ENCODE data around the gene HAUS7. TPM values are rescaled to one million over a fixed set of nuclear protein-coding genes. Genes with fewer than 3 reads are reported as not detected.

Gene HAUS7
- total RNA-seq, 4 donors from 2014 or later = 5.1 to 34.4 (median 27.1) TPM

DNA sequence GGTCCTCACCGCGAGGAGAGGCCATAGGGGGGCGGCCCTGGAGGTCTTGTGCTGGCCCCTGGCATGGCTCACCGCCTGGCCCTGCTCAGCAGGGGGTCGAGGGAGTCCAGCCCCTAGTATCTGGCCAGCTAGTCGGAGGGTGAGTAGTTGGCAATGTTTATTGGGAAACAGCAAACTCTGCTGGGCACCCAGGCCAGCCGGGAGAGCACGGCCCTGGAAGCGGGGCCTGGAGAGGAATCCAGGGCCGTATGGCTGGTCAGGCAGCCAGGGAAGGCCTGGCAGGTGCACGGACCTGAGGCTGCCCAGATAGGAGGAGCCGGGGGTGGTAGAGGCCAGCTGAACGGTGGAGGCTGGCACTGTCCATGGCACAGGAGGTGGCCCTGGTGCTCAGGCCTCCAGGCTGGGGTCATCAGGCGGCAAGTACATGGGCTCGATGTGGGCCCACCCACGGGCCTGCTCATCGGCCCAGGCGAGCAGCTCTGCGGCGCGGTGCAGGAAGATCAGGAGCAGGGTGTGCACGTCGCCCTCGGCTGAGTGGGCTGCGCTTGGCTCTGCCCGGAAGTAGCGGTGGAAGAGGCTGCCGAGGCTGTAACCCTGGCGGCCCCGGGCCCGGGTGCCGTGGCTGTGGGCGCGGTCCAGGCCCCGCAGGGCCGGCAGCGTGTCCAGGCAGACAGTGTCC is 25.9 kb downstream of the HAUS7 start:
- no peak for TF ChIP-seq POLR2A (IDR thresholded peaks at IDR 0.05)
- TF ChIP-seq, protein P1, sequence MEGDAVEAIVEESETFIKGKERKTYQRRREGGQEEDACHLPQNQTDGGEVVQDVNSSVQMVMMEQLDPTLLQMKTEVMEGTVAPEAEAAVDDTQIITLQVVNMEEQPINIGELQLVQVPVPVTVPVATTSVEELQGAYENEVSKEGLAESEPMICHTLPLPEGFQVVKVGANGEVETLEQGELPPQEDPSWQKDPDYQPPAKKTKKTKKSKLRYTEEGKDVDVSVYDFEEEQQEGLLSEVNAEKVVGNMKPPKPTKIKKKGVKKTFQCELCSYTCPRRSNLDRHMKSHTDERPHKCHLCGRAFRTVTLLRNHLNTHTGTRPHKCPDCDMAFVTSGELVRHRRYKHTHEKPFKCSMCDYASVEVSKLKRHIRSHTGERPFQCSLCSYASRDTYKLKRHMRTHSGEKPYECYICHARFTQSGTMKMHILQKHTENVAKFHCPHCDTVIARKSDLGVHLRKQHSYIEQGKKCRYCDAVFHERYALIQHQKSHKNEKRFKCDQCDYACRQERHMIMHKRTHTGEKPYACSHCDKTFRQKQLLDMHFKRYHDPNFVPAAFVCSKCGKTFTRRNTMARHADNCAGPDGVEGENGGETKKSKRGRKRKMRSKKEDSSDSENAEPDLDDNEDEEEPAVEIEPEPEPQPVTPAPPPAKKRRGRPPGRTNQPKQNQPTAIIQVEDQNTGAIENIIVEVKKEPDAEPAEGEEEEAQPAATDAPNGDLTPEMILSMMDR (IDR thresholded peaks at IDR 0.05) = no peak
- Histone ChIP-seq H3K4me1 (no peaks in the 10 kb centered on the region), H3K27me3 (peaks cover 0 to 3% of the 10 kb centered on the region in 2 donors), H3K27ac (no peak overlapping the region), H3K9me3 (no peaks in the 10 kb centered on the region), H3K36me3 (no peaks in the 10 kb centered on the region), H3K4me3 (no peak overlapping the region)
- no peak for DNase-seq
- intact Hi-C loops (cut with DNase I; ENCODE audit: low total_unique reads) = no loop called here

DNA sequence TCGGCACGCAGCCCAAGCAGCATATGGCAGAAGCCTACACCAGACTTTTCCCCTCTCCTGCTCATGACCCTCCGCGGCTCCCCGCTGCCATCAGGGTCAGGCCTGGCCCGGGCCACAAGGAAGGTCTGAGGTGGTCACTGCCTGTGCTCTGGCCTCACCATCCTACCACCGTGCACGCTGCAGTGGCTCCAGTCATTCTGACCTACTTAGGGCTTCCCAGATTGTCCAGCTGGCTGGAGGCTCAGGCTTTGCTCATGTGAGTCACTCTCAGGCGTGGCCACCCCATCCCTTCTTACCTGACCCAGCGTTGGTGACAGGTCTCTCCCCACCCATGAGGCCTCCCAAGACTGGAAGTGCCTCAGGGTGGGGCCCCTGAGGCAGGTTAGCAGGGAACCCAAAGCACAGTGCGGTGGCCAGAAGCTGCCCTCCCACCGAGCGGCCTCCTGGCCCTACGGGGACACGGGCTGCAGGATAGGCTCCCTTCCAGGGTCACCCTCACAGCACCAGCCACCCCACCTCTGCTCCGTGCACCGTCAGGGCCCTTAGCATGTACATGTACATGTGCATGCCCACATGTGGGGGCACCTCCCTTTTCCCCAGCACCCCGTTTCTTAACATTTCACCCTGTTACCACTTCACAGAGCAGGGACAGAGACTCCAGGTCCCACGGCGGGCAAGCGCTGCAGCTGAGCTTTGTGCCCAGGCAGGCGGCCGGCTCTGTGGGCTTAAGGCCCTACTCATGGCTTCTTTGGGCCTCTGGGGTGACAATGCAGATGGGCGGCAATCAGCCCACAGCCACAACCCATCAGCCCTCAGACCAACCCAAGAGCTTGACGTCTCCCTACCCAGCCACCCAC is 26.7 kb downstream of the HAUS7 start:
- Histone ChIP-seq H3K9me3 (no peaks in the 10 kb centered on the region), H3K4me3 (no peak overlapping the region), H3K4me1 (no peaks in the 10 kb centered on the region), H3K36me3 (no peaks in the 10 kb centered on the region), H3K27ac (no peak overlapping the region), H3K27me3 (peaks cover 0 to 3% of the 10 kb centered on the region in 2 donors)
- no peak for DNase-seq
- intact Hi-C loops (cut with DNase I; ENCODE audit: low total_unique reads) = no loop called here
- TF ChIP-seq POLR2A (IDR thresholded peaks at IDR 0.05) = no peak
- TF ChIP-seq, protein P1 (IDR thresholded peaks at IDR 0.05) = no peak

DNA sequence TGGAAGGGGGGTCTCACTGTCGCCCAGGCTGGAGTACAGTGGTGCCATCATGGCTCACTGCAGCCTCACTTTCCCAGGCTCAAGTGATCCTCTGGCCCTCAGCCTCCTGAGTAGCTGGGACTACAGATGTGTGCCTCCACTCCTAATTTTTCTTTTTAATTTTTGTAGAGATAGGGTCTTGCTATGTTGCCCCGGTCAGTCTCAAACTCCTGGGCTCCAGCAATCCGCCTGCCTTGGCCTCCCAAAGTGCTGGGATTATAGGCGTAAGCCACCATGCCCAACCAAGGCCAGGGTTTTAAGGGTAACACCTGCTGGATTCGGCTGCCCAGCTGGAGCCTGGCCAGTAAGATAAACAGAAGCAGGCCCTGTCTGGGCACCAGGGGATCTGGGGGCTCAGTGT is 27.9 kb downstream of the HAUS7 start:
- Histone ChIP-seq H3K27me3 (peaks cover 0 to 3% of the 10 kb centered on the region in 2 donors), H3K36me3 (no peaks in the 10 kb centered on the region), H3K27ac (no peak overlapping the region), H3K9me3 (no peaks in the 10 kb centered on the region), H3K4me1 (no peaks in the 10 kb centered on the region), H3K4me3 (no peak overlapping the region)
- DNase-seq = no peak
- intact Hi-C loops (cut with DNase I; ENCODE audit: low total_unique reads) = no loop called here
- TF ChIP-seq POLR2A (IDR thresholded peaks at IDR 0.05) = no peak
- TF ChIP-seq, protein P1 (IDR thresholded peaks at IDR 0.05) = no peak

DNA sequence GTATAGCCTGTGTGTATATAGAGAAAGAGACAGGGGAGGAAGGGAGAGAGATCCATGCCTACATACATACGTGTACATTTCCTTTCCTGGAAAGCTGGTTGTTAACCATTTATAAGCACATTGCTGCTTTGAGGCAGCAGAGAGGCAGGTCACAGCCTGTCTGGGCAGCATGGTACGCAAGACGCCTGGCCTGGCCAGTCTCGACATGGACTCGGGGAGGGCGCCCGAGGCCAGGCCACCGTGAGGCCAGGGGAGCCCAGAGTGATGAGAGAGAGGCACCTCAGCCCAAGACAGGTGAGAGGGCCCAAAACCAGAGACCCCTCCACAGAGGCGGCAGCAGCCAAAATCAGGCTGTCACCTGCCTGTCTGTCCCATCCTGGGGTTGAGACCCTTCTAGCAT is 28.4 kb downstream of the HAUS7 start:
- H3K4me1 ChIP-seq = no peaks in the 10 kb centered on the region
- H3K27ac ChIP-seq = no peak overlapping the region
- intact Hi-C loops (cut with DNase I; ENCODE audit: low total_unique reads) = no loop called here
- no peak for TF ChIP-seq POLR2A (IDR thresholded peaks at IDR 0.05)
- TF ChIP-seq, protein P1 (IDR thresholded peaks at IDR 0.05) = no peak
- no peak overlapping the region for H3K4me3 ChIP-seq
- H3K36me3 ChIP-seq = no peaks in the 10 kb centered on the region
- H3K27me3 ChIP-seq = peaks cover 0 to 3% of the 10 kb centered on the region in 2 donors
- no peaks in the 10 kb centered on the region for H3K9me3 ChIP-seq
- DNase-seq = no peak

DNA sequence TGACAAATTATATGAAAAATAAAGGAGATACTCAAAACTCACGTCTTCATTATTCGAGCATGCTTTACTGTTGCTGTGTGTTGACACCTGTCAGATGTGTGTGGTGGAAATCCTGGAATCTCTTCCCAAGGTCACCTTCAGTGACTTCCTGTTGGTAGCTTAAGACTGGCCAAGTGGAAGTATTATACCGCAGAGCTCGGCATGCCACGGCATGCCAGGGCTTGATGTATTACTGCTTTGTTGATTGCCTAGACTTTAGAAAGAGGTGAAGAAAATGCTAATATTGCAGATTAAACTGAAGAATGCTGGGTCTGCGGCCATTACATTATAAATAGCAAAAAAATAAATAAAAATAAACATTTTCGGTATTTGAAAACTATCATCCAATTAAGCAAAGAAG is 29.1 kb downstream of the HAUS7 start:
- Histone ChIP-seq H3K36me3 (no peaks in the 10 kb centered on the region), H3K4me1 (no peaks in the 10 kb centered on the region), H3K9me3 (no peaks in the 10 kb centered on the region), H3K27ac (no peak overlapping the region), H3K27me3 (peaks cover 0 to 3% of the 10 kb centered on the region in 2 donors), H3K4me3 (no peak overlapping the region)
- no peak for TF ChIP-seq POLR2A (IDR thresholded peaks at IDR 0.05)
- TF ChIP-seq, protein P1 (IDR thresholded peaks at IDR 0.05) = no peak
- no peak for DNase-seq
- intact Hi-C loops (cut with DNase I; ENCODE audit: low total_unique reads) = no loop called here

Data from uterus (tissue), 4 donors.